Fibroblast of pulmonary artery (primary cell): ENCODE measurements around the gene CHRNA10.

Experiments used
- DNase-seq: peaks from one replicate; pipeline ENCODE4 v3.0.0-alpha.2; 2010; ENCODE audit warnings: low read depth
- H3K4me3 ChIP-seq: replicated peaks from 2 replicates; pipeline ENCODE4 v1.5.1; 2011; ENCODE audit warnings: low read depth, mild to moderate bottlenecking, control low read depth, low read length, moderate library complexity
- TF ChIP-seq, protein P1 (sequence below): IDR thresholded peaks from 2 replicates; pipeline ENCODE4 v1.5.1; 2011; ENCODE audit warnings: mild to moderate bottlenecking, control low read depth, low read length, inconsistent platforms; ENCODE audit errors: missing control alignments

The CHRNA10 gene

GRCh38 chr11:3700910-3701309 lies 29.7 kb upstream of the CHRNA10 start:
- TF ChIP-seq, protein P1, sequence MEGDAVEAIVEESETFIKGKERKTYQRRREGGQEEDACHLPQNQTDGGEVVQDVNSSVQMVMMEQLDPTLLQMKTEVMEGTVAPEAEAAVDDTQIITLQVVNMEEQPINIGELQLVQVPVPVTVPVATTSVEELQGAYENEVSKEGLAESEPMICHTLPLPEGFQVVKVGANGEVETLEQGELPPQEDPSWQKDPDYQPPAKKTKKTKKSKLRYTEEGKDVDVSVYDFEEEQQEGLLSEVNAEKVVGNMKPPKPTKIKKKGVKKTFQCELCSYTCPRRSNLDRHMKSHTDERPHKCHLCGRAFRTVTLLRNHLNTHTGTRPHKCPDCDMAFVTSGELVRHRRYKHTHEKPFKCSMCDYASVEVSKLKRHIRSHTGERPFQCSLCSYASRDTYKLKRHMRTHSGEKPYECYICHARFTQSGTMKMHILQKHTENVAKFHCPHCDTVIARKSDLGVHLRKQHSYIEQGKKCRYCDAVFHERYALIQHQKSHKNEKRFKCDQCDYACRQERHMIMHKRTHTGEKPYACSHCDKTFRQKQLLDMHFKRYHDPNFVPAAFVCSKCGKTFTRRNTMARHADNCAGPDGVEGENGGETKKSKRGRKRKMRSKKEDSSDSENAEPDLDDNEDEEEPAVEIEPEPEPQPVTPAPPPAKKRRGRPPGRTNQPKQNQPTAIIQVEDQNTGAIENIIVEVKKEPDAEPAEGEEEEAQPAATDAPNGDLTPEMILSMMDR = no peak
- no peak for DNase-seq
- H3K4me3 ChIP-seq = no peak overlapping the region

- TF ChIP-seq, protein P1 = no peak
- DNase-seq = no peak
- H3K4me3 ChIP-seq = no peak overlapping the region
Observed at GRCh38 chr11:3700410-3700809, 29.2 kb upstream of the CHRNA10 start.

- DNase-seq = no peak
- TF ChIP-seq, protein P1 = no peak
- no peak overlapping the region for H3K4me3 ChIP-seq
Observed at GRCh38 chr11:3686751-3687150, 15.6 kb upstream of the CHRNA10 start.

- TF ChIP-seq, protein P1 = no peak
- H3K4me3 ChIP-seq = no peak overlapping the region
- DNase-seq = no peak
Observed at GRCh38 chr11:3685923-3686322, 14.7 kb upstream of the CHRNA10 start.

- no peak for DNase-seq
- TF ChIP-seq, protein P1 = no peak
- H3K4me3 ChIP-seq = no peak overlapping the region
Observed at GRCh38 chr11:3684819-3685172, 13.6 kb upstream of the CHRNA10 start.

DNA sequence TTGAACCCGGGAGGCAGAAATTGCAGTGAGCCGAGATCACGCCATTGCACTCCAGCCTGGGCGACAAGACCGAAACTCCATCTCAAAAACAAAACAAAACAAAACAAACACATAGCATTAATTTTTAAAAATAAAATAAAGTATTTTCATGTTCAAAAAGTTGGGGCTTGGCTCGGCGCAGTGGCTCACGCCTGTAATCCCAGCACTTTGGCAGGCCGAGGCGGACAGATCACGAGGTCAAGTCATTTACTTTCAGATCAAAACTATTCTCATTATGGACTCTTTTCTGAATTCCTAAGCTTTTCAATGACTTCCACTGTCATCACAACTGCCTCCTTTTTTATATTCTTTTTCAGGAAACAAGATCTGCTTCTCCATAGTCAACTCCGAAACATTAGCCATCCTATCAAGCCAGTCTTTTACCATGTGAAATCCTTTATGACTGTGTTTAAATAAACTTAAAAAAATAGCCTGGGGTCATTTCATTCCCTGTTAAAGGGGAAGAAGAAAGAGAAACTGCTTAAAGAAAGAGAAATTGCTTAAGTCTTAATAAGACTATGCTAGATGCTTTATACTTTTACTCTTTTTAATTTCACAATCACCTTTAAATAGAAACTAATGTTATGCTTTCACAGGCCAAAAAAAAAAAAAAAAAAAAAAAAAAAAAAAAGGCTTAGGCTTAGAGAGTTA lies 13.1 kb upstream of the CHRNA10 start:
- H3K4me3 ChIP-seq = no peak overlapping the region
- TF ChIP-seq, protein P1 = no peak
- DNase-seq = no peak

DNA sequence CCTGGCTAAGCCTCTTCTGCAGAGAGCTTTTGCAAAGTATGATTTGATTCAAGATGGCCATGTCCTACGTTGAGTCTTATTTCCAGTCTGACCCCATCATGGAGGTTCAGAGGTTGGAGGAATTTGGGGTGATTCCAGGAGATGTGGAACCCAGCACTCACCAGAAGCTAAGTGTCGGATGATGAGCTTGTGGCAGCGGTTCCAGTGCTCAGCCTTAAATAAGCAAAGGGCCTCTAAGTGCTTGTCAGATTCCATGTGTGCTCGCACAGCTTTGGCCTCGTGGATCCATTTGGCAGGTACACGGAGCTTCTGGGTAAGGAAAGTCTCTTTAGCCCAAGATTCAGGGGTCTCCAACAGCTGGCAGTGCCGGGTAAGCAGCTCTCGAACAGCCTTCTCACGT lies 11.9 kb upstream of the CHRNA10 start:
- TF ChIP-seq, protein P1 = no peak
- no peak for DNase-seq

More for the DNA sequence above, 11.9 kb upstream of the CHRNA10 start:
- no peak overlapping the region for H3K4me3 ChIP-seq
